ENCODE results near the gene MARK3. TPM values are rescaled to one million over a fixed set of nuclear protein-coding genes. Genes with fewer than 3 reads are reported as not detected.

The MARK3 gene
- total and polyA plus RNA-seq, 2 of the 13 experiments (the other 11 are each of a cell fraction or from before 2014, with no cell fraction given) = 47.7 to 56.6 TPM

GRCh38 chr14:103343905-103344797 is 41.1 kb upstream of the MARK3 start:
- H3K4me2 ChIP-seq (ENCODE audit: low read depth, low read length) = no peak overlapping the region
- POLR2A ChIA-PET = interaction anchor here (1.1 to 5.8 kb wide), 6 partner anchors 9 to 250 kb away, joined by 3 to 87 read pairs (median 12); partner anchors contain the start of genes EIF5 and EXOC3L4
- ATAC-seq (no peak), FAIRE-seq (no peak), DNase-seq (ENCODE audit: low spot score) (no peak)
- no peak overlapping the region for H3K9ac ChIP-seq (ENCODE audit: insufficient read depth, low read depth, low read length)
- H3K27me3 ChIP-seq (ENCODE audit: control insufficient read depth in 1 of 2, insufficient read depth in 2 of 2, low read length in 2 of 2) = no peaks in the 10 kb centered on the region
- CTCF ChIA-PET (ENCODE audit: low intra/inter-chr PET ratio, low total read pairs) = no interaction called here
- H3K4me1 ChIP-seq (ENCODE audit: insufficient read depth, low read length) = peaks cover 38% of the 10 kb centered on the region
- H3K4me3 ChIP-seq (replicated peaks in 1 of 3; ENCODE audit: insufficient read depth in 1 of 3, low read depth in 2 of 3, low read length in 3 of 3) = no peak overlapping the region
- WGBS (ENCODE audit: low lambda C conversion rate) = 93% methylated on average over 5 of the region's 5 CpGs
- no peak overlapping the region for H2AFZ ChIP-seq (ENCODE audit: low read length)
- in situ Hi-C loops (cut with HindIII; ENCODE audit: extremely low pct_ligation_motif_present, low pct_unique_long_range_greater_than_20kb) (no loop called here), intact Hi-C loops (cut with micrococcal nuclease; ENCODE audit: unreplicated experiment) (no loop called here)
- BruUV-seq (replicated peaks) = no TSS peak
- H3K79me2 ChIP-seq (ENCODE audit: insufficient read depth, low read length) = no peaks in the 10 kb centered on the region
- H3K36me3 ChIP-seq (replicated peaks in 1 of 2; ENCODE audit: control insufficient read depth in 1 of 2, insufficient read depth in 2 of 2, low read length in 2 of 2) = peaks cover 12 to 42% of the 10 kb centered on the region in 2 experiments
- TF ChIP-seq ZBTB4 (CRISPR knock-in tag; IDR thresholded peaks at IDR 0.05; ENCODE audit: borderline replicate concordance) = no peak
- TF ChIP-seq ZBTB8A (CRISPR knock-in tag; IDR thresholded peaks at IDR 0.05; ENCODE audit: borderline replicate concordance, low read depth) = no peak
- TF ChIP-seq NFIB (CRISPR knock-in tag; IDR thresholded peaks at IDR 0.05; ENCODE audit: borderline replicate concordance) = no peak
- TF ChIP-seq RBM22 (optimal IDR thresholded peaks at IDR 0.05; ENCODE audit: low read length) = peak; percentile 87
- TF ChIP-seq MBD4 (IDR thresholded peaks at IDR 0.05; ENCODE audit: borderline replicate concordance, low read length) = 0 out of 2 replicates have a peak, but pooled peaks have one; percentile 7
- TF ChIP-seq TARDBP (CRISPR knock-in tag; IDR thresholded peaks at IDR 0.05) = no peak
- peak; percentile 4 to 38; a peak in 2 of 4 replicates for TF ChIP-seq POLR2A (IDR thresholded peaks at IDR 0.05; ENCODE audit: insufficient read depth in 1 of 2, low read depth in 2 of 2, low read length in 2 of 2)
- TF ChIP-seq POLR2G (IDR thresholded peaks at IDR 0.05; ENCODE audit: low read depth, low read length) = peak; percentile 5
- TF ChIP-seq SMYD3 (CRISPR knock-in tag; IDR thresholded peaks at IDR 0.05) = no peak
- no peak for TF ChIP-seq ZNF547 (CRISPR knock-in tag; IDR thresholded peaks at IDR 0.05)
- no peak for TF ChIP-seq NR2F1 (CRISPR knock-in tag; IDR thresholded peaks at IDR 0.05)
- TF ChIP-seq RFX1 (IDR thresholded peaks at IDR 0.05) = no peak
- no peak for TF ChIP-seq LRRFIP1 (CRISPR knock-in tag; conservative IDR thresholded peaks at IDR 0.05)
- H3K27ac ChIP-seq (ENCODE audit: extremely low read length, insufficient read depth, low read length) = no peak overlapping the region
- H3K9me3 ChIP-seq (ENCODE audit: low read length) = no peaks in the 10 kb centered on the region
- H4K20me1 ChIP-seq (ENCODE audit: insufficient read depth, low read length) = peaks cover 5% of the 10 kb centered on the region
